Activated T-cell treated with anti-CD3 and anti-CD28 coated beads for 4 hours (primary cell): ENCODE results near the gene GRID2.

Experiments used
- DNase-seq: peaks from one replicate; pipeline ENCODE4 v3.0.0-alpha.2; 2020

The GRID2 gene

DNA sequence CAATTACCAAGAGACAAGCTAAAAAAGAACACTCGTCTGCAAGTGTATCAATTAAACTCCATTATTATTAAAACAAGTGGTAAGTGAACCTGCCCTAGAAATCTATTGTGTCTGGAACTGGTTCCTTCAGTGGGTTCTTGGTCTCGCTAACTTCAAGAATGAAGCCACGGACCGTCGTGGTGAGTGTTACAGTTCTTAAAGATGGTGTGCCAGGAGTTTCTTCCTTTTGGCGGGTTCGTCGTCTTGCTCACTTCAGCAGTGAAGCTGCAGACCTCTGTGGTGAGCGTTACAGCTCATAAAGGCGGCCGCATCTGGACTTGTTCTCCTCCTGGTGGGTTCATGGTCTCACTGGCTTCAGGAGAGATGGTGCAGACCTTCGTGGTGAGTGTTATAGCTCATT is 231.8 kb downstream of the GRID2 start:
- no peak for DNase-seq

DNA sequence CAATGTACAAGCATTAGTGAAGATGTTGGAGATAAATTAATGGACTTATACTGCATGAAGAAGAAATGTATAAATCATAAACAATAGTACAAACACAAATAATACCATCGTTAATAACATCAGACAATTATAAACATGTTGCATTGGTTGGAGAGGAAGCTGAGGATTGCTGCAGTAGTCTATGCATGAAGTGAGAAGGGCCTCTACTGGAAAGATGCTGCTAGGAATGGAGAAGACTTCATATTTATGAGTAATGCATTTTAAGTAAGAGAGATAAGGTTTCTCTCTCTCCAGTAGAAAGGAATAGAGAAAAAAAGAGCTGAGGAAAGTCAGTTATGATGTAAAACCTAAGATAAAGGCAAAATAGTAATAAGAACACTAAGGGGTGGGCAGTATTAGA is 247.8 kb downstream of the GRID2 start:
- no peak for DNase-seq

DNA sequence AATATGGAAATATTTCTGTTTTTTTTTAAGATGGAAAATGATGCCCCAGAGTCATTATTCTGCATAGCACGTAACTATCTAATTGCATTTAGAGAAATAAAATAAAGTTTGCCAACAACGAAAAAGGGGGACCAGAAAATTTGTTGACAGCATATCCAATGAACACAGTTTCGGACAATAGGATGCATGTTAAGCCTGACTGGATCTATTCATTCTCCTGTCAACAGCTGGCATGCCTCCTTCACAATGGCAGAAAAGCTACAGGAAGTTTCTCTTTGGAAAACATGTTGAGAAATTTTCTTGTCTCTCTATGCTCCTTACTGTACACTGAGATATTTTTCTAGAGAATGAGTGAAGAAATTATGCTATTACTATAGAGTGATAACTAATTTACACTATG is 262.5 kb downstream of the GRID2 start:
- DNase-seq = no peak

DNA sequence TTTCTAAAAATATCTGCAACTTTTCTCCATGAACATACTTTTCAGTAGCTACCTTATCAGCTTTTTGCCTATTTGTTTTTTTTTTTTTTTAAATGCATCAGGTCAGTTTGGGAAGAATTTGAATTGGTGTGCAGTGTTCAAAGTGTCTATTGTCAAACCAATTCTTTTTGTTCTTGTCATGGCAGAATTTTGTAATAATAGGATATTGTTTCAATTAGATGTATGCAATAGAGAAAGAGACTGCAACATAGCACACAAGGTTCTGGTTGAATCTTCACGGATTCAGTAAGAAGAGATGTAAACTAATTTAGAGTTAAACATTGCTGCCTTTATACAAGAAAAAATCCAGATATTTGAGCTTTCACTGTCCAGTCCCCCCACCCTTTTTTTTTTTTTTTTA is 277.1 kb downstream of the GRID2 start:
- no peak for DNase-seq

DNA sequence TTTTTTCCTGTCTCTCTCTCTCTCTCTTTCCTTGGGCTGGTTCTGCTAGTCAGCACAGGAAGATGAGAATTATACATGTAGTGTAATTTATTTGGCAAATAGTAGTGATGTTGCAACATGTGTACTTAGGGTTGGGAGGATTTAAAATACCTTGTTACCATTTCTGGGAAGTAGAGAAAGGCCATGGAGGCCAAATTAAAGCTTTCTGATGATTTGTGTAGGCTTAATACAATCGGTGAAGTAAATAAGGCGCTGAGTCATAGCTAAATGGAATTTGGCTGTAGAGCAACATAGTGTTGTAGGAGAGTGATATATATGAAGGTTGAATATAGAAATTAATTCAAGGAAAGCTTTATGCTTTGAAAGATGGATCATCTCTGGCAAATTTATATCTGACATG is 295.3 kb downstream of the GRID2 start:
- no peak for DNase-seq

DNA sequence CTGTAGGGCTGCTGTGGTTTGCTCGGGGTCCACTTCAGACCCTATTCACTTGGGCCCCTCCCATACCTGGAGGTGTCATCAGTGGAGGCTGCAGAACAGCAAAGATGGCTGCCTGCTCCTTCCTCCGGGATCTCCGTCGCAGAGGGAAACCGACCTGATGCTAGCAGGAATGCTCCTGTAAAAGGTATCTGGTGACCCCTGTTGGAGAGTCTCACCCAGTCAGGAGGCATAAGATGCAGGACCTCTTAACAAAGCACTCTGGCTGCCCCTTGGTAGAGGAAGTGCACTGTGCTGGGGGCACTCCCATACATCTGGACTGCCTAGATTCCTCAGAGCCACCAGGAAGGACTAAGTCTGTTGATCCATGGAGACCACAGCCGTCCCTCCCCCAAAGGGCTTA is 296.9 kb downstream of the GRID2 start:
- DNase-seq = no peak

DNA sequence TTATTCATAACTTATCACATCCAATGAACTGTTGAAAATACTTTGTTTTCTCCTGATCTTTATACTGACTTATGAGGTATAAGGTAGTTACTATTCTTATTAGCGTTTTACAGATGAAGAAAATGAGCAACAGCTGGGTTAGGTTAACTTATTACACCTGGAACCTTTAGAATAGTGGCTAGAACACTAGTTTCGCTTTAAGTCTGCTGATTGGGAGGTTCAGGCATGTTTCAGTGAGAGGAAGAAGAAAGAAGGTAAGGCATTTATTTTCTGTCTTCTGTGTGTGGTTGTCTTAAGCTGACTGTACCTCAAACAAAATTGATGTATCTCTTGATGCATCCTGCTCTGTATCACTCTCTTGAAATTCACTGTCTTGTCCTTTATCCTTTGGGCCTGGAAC is 302.5 kb downstream of the GRID2 start:
- no peak for DNase-seq

DNA sequence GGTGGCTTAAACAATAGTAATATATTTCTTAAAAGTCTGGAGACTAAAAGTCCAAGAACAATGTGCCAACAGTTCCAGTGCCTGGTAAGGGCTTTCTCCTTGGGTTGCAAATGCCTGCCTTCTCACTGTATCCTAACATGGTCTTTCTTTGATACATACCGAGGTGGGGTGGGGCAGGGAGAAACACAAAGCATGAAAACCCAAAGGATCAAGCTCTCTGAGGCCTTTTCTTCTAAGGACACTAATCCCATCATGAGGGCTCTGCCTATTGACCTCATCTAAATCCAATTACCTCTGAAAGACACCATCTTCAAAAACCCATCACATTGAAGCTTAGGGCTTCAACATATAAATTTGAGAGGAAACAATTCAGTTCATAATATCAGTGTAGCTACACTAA is 311.3 kb downstream of the GRID2 start:
- DNase-seq = no peak

DNA sequence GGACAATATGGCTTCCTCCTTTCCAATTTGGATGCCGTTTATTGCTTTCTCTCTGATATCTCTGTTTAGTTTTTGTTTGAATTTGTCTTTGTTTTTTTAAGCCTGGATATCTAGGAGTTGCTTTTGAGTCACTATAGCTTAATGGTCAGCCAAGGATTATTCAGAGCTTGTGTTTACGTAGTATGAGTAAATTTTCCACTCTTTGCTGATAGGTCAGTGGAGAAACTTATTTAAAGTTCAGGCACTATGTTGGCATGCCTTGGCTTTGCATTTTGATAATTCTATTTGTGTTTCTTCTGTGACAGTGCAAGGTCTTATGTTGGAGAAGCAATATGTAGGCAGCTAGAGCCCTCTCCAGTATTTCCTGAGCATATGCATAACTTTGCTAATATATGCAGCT is 315.2 kb downstream of the GRID2 start:
- no peak for DNase-seq

DNA sequence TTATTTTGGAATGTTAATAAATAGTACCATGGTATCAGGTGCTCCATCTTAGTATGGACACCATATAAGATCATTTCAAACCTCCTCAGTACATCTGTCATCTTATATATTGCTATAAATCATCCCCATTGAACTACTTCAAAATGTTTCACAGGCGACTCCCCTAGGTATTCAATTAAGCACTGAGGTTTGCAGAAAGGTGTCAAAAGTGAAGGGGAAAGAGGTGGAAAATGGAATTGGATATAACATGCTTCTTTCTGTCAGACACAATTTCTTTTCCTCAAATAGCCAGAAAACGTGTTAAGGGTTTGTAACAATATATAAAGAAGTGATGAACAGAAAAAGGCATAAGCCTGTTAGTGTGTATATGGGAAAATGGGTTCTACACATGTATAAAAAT is 325.5 kb downstream of the GRID2 start:
- DNase-seq = no peak

DNA sequence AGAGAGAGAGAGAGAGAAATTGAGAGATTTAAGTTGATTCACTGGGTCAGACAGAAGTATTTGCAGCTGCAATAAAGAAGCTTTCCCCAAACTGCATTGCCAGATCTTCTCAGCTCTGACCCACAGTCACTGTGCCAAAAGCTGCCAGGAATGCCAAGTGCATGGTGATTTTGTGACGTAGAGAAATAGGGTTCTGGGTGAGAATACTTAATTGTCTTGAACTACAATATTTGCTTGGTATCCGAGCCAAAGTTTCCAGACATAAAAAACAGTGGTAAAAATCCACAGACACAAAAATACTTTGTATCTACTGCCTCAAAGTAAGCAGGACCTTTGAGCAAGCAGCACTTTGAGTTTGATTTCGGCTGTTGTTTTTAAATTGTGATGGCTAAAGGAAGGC is 331.1 kb downstream of the GRID2 start:
- no peak for DNase-seq

DNA sequence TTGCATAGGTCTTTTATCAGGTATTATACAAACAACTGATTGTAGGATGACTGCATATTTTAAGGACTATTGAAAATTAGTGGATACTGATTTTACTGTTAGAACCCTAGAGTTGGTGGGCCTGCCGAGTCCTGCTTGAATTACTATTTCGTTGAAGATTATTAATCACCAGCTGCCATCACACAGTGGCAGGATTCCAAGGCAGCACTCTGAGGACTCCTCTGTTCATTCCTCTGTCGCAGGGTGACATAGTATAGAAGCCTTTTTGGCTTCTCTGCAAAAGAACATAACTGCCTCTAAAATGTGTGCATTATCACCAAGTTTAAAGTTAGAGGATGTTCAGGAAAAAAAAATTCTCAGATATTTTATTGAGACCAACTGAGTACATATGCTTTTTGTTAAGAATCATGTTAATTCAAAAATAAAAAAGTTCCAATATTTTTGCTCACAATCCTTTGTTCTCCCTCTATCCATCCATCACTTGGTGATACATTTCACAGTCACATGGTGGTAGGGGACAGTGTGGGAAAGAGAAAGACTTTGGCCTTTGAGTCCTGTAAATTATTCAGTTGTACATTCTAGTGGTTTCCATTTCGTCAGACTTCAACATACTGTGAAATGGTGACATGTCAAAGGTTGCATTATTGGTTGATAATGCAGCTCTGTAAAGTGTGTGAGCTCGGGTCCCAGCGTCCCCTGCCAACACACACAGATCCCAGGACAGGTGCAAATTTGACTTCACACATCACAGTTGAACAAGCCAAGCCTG is 332.5 kb downstream of the GRID2 start:
- no peak for DNase-seq

DNA sequence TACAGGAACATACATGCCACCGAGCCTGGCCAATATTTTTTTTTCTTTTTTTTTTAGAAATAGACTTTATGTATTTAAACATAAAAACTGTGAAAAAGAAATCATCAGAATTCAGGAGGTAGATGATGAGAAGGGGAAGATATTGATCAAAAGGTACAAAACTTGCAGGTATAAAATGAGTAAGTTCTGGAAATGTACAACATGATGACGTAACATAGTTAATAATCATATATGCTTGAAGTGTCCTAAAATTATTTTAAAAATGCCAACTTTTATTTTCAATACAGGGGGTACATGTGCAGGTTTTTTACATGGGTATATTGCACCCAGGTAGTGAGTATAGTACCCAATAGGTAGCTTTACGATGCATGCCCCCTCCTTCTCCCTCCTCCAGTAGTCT is 337.6 kb downstream of the GRID2 start:
- no peak for DNase-seq

DNA sequence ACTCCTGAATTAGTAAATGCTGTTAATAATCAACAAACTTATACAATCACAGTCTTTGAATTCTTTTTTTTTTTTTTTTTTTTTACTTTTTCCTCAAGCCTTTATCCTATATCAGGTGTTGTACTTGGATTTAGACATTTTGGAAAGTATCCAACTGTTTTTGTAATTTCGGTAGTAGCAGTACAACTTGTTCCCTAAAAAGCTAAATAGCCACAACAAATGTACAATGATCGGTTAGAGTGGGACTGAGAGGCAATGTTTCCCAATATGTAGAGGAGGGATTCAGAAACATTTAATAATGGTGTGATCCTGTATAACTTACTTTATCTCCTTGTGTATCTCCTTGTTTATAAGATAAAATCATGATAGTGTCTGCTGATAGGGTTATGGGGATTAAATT is 343.1 kb downstream of the GRID2 start:
- DNase-seq = no peak

DNA sequence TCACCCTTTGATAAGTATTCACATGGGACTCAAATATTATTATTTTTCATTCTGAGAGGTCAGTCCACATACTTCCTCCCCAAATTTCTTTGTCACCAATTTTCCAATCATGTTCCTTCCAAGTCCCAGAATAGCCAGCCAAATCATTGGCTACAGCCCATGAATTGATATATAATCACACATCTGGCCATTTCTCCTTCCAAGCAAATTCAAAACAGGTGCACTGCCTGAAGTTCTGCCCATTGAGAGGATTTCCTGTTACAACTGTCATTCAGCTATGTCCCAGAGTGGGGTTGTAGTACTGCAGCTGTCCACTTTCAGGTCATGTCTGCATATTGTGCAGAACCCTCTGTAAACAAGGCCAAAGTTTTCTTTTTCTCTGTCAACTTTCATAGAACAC is 347.8 kb downstream of the GRID2 start:
- DNase-seq = no peak

DNA sequence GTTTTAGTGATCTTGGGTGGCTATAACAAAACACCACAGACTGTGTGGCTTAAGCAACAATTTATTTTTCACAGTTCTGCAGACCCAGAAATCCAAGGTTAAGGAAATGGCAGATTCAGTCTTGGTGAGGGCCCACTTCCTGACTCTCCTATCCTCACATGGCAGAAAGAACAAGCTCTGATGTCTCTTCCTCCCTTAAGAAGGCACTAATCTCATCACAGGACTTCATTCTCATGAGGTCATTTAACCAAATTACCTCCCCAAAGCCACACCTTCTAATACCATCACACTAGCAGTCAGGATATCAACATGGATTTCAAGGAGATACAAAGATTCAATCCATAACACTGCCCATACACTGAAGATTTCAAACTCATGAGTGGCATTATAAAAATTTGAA is 350.3 kb downstream of the GRID2 start:
- no peak for DNase-seq

DNA sequence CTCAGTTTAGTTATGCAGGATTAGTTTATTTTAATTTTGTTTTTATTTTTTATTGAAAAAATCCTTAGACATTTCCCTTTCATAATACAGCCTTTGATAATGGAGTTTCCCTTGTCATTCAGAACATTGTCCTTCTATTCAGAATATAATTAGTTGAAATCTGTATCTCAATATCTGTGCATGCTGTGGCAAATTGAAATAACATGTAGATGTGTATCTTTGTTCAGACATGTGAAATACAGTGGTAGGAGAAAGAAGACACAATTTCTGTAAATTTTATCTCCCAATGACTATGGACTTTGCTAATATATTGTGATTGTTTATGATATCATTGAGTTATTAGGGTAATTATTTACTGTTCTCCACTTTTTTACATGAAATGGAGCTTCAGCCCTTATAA is 353.9 kb downstream of the GRID2 start:
- no peak for DNase-seq

DNA sequence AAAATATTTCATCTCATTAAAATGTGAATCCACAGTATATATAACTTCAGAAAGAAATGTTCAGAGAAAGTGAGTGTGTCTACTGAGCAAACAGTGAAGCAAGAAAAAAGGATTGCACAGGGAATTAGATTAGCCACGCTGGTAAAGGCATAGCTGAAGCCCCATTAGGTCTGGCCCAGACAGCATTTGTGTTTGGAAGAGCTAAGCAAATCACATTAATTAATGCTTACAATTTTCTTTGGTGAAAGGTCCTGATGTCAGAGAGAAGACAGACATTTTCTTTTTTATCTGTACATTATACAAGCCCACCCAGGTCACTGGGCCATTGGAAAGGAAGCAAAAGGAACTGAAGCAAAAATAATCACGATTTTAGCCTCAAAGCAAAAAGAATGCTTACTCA is 354.6 kb downstream of the GRID2 start:
- no peak for DNase-seq

DNA sequence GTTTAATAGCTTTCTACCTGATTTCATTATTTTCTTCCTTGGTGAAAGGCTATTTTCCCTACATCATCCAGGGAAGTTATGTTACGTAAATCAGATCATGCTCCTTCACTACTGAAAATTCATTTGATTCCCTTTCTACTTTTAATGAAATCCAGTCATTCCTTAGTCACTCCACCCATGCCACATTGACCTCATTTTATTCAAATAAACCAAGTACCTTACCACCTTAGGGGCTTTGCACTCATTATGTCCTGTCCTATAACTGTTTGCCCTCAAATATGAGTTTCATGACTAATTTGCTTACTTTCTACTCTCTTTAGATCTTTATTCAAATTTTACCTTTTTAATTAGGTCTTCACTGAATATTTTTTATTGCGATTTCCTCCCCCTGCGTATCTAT is 374.0 kb downstream of the GRID2 start:
- no peak for DNase-seq

DNA sequence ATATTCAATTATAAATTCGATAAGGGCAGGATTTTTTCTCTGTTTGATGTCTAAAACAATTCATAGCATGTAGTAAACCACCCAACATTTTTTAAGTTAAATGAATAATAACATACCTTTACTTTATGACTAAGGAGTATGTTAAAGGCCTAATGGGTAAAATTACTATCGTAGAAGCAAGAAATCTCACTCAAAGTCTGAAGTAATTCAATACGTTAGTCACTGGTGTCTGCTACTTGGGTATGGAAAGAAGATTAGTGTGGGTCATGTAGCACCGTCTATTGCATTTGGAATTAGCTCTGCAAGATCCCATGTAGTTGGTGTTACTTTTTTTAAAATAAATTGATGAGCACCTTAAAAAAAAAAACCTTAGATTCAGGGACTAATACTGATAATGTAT is 374.5 kb downstream of the GRID2 start:
- no peak for DNase-seq

DNA sequence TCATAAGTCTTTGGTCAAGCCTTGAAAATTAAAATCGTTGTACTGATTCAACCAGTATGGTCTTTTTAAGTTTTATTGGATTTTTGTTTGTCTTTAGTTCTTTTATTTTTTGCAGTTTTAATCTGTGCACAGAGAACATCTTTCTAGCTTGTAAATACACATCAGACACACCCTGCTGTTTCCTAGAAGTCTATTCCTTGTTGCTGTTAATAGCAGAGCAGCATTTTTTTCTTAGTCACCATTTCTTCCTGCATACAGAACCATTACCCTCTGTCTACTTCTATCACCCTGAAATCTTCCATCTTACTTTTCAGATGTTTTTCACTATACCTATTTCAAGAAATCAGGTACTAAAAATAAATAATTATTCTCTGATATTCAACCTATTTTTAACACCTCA is 375.4 kb downstream of the GRID2 start:
- DNase-seq = no peak

DNA sequence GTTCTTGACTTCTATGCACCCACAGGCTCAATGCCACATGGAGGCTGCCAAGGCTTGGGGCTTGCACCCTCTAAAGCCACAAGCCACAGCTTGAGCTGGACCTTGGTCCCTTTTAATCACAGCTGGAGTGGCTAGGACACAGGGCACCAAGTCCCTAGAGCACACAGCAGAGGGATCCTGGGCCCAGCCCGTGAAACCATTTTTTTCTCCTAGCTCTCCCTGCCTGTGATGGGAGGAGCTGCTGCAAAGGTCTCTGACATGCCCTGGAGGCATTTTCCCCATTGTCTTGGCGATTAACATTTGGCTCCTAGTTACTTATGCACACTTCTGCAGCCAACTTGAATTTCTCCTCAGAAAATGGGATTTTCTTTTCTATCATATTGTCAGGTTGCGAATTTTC is 410.9 kb downstream of the GRID2 start:
- DNase-seq = no peak

DNA sequence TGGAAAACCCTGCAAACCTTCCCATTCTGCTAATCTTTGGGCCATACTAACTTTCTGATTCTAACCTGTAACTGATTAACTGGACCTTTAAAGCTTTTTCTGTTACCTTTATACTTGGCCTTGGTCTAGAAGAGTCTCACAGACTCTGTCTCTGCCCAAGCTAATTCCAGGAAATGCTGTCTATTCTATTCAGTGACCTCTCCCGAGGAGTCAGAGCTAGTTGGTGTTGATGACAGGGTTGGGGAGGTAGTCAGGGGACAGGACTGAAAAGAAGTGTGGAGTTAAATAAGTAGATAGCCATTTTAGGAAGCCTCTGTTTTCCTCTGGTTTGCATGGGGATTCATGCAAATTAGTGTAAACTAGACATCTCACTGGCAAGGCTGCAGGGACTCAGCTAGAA is 429.5 kb downstream of the GRID2 start:
- DNase-seq = no peak

DNA sequence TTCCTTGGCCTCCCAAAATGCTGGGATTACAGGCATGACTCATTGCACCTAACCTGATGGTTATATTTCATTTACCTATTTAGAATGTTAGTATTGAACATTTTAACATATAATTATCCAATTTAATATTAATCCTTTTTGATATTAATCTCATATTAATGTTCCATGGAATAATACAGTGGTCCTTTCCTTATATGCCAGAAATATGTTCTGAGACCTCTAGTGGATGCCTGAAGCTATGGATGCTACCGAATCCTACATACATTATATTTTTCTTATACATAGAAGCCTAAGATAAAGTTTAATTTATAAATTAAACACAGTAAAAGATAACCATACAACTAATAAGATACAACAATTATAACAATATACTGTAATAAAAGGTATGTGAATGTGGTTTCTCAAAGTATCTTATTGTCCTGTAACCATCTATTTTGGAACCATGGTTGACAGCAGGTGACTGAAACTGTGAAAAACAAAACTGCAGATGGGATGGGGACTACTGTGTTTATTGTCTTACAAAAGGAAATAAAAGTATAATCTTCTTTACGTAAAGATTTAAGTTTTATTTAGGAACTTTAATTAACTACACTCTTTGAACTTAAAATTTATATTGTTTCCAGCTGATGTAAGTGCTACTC is 431.4 kb downstream of the GRID2 start:
- DNase-seq = no peak

DNA sequence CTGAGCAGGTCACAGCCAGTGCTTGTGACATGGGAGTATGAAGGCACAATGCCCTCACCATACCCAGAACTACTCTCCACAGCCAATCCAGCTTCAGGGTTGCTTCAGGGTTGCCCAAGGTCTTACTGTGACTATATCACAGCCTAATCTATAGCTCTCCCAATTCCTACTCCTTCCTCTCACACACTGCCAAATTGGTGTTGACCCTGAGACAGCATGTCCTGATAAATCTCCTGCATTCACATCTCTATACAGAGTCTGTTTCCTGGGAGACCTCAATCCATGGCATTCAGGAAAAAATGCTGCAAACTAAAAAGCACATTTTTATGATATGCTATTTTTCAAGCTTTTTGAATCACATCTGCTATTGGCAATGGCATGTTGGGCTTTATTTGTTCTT is 456.7 kb downstream of the GRID2 start:
- DNase-seq = no peak
